ENCODE measurements around the gene SKAP1. TPM values are rescaled to one million over a fixed set of nuclear protein-coding genes. Genes with fewer than 3 reads are reported as not detected.
"Not testable (repeated sequence)": the region's sequence is repeated elsewhere in the genome, so short reads cannot be mapped to it uniquely, and the experiment has no call there.

Gene SKAP1
- total and polyA plus RNA-seq, 9 donors, result 0.30 to 6.0 (median 2.4) TPM; not detected in 1

DNA sequence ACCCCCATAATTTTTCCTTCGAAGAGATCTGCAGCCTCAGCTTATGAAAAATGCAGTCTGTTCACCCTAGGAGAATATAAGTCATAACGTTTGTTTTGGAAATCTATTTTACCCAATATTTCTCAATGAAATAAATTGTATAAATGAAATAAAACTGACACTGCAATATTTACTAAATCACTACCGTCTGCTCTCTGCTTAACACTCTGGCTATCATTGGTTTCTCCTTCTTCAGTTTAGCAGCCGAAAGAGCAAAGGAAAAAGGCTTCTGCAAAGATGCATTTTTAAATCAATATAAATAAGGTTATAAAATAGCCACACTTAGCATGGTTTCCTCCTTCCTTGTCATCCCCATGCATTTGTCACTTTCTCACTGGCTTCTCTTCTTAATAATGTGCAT lies 174.3 kb downstream of the SKAP1 start:
- DNase-seq, result no peak
- 49 to 58% (median 52%) methylated on average over 4 of the region's 4 CpGs for WGBS, 3 donors
- H3K9me3 ChIP-seq, result no peaks in the 10 kb centered on the region
- no peaks in the 10 kb centered on the region for H3K4me1 ChIP-seq (ENCODE audit: insufficient read depth)
- H3K27ac ChIP-seq, result no peak overlapping the region
- TF ChIP-seq EP300 (IDR thresholded peaks at IDR 0.05), result no peak
- H3K4me3 ChIP-seq, result no peak overlapping the region
- no peaks in the 10 kb centered on the region for H3K27me3 ChIP-seq
- intact Hi-C loops (cut with DNase I), result no loop called here
- no peaks in the 10 kb centered on the region for H3K36me3 ChIP-seq

DNA sequence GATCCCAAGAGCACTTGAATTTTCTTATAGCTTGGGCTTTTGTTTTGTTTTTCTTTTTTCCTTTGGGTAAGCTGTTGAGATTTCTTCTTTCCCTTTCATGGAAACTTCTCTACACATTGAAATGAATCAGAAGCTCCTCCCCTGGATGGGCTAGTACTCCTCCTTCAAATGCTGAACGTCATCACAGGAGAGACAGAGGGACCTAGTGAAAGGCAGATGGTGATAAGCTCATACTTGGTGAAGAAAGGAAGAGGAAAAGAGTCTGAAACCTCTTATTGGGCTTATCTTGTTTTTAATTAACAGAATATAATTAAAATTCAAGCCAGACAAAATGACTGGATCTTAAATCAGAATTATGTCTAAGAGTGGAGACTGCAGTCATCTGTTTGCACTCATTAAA lies 175.1 kb downstream of the SKAP1 start:
- H3K27me3 ChIP-seq, result no peaks in the 10 kb centered on the region
- no peaks in the 10 kb centered on the region for H3K9me3 ChIP-seq
- DNase-seq, result no peak
- H3K4me1 ChIP-seq (ENCODE audit: insufficient read depth), result no peaks in the 10 kb centered on the region
- no peak overlapping the region for H3K27ac ChIP-seq
- H3K36me3 ChIP-seq, result no peaks in the 10 kb centered on the region
- no peak overlapping the region for H3K4me3 ChIP-seq
- WGBS, 3 donors, result 4 to 11% (median 6%) methylated on average over 1 of the region's 1 CpG
- intact Hi-C loops (cut with DNase I), result no loop called here
- no peak for TF ChIP-seq EP300 (IDR thresholded peaks at IDR 0.05)
- no peak for TF ChIP-seq POLR2A (IDR thresholded peaks at IDR 0.05)
- TF ChIP-seq, protein P1, sequence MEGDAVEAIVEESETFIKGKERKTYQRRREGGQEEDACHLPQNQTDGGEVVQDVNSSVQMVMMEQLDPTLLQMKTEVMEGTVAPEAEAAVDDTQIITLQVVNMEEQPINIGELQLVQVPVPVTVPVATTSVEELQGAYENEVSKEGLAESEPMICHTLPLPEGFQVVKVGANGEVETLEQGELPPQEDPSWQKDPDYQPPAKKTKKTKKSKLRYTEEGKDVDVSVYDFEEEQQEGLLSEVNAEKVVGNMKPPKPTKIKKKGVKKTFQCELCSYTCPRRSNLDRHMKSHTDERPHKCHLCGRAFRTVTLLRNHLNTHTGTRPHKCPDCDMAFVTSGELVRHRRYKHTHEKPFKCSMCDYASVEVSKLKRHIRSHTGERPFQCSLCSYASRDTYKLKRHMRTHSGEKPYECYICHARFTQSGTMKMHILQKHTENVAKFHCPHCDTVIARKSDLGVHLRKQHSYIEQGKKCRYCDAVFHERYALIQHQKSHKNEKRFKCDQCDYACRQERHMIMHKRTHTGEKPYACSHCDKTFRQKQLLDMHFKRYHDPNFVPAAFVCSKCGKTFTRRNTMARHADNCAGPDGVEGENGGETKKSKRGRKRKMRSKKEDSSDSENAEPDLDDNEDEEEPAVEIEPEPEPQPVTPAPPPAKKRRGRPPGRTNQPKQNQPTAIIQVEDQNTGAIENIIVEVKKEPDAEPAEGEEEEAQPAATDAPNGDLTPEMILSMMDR (IDR thresholded peaks at IDR 0.05), result no peak

DNA sequence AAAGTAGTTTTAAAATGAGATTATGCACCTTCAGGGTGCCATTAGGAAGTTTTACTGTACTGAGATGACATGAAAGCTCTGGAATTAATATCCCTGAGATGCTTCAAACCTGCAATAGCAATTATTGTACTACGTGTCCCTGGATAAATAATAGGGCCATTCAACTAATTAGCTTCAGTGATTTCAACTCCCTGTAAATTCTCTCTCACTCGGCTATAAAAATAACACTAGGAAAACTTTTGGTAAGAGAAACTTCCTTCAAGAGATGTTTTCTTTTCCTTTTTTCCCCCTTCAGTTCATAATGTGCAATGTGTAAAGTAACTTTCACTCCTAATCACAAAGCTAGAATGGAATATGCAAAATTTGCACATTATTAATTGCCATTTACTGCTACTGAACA lies 176.0 kb downstream of the SKAP1 start:
- H3K4me3 ChIP-seq, result no peak overlapping the region
- H3K9me3 ChIP-seq, result no peaks in the 10 kb centered on the region
- H3K27ac ChIP-seq, result no peak overlapping the region
- H3K36me3 ChIP-seq, result no peaks in the 10 kb centered on the region
- intact Hi-C loops (cut with DNase I), result no loop called here
- no peak for TF ChIP-seq POLR2A (IDR thresholded peaks at IDR 0.05)
- TF ChIP-seq, protein P1 (IDR thresholded peaks at IDR 0.05), result no peak
- TF ChIP-seq EP300 (IDR thresholded peaks at IDR 0.05), result no peak
- 20 to 39% (median 22%) methylated on average over 2 of the region's 2 CpGs for WGBS, 3 donors
- H3K27me3 ChIP-seq, result no peaks in the 10 kb centered on the region
- H3K4me1 ChIP-seq (ENCODE audit: insufficient read depth), result no peaks in the 10 kb centered on the region
- DNase-seq, result no peak

DNA sequence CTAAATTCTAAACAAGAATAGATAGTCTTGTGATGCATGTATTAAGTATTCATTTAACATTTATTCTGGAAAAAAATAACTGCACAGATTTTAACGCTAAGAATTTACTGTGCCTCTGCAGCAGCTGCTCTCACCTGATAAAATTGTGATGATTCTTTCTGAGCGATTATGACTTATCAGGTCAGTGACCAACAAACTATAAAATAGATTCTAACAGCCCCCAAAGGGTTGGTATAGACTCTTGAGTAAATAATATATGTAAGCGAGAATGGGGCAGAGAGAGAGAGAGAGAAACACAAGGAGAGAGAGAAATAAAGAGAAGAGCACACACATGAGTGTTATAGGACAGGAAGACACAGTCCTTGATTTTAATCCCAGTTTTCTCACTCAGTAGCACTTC lies 178.1 kb downstream of the SKAP1 start:
- Histone ChIP-seq H3K36me3 (no peaks in the 10 kb centered on the region), H3K27ac (no peak overlapping the region), H3K4me3 (no peak overlapping the region), H3K4me1 (ENCODE audit: insufficient read depth) (no peaks in the 10 kb centered on the region), H3K9me3 (no peaks in the 10 kb centered on the region), H3K27me3 (no peaks in the 10 kb centered on the region)
- intact Hi-C loops (cut with DNase I), result no loop called here
- 44 to 61% (median 52%) methylated on average over 3 of the region's 3 CpGs for WGBS, 3 donors
- TF ChIP-seq EP300 (IDR thresholded peaks at IDR 0.05) (no peak), POLR2A (IDR thresholded peaks at IDR 0.05) (no peak)
- TF ChIP-seq, protein P1 (IDR thresholded peaks at IDR 0.05), result no peak
- DNase-seq, result no peak

DNA sequence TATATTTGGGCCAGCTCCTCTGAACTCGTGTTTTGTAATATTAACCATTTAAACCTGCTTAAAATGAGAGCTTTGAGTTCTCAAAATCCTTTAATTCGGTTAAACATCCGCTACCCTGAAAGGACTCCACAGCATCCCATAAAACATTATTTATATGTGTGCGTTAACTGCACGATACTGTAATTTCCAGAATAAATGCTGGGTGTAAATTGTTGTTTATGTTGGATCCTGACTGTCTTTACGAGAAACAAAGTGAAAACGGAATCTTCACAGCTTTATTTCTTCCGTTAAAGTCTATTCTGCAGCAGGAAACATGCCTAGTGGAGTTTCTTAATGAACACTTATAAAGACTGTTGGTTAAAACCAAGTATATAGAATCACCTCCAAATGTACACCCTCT lies 179.1 kb downstream of the SKAP1 start:
- Histone ChIP-seq H3K9me3 (no peaks in the 10 kb centered on the region), H3K36me3 (no peaks in the 10 kb centered on the region), H3K27me3 (no peaks in the 10 kb centered on the region), H3K4me1 (ENCODE audit: insufficient read depth) (no peaks in the 10 kb centered on the region), H3K4me3 (no peak overlapping the region), H3K27ac (no peak overlapping the region)
- DNase-seq, result no peak
- 49 to 54% (median 51%) methylated on average over 8 of the region's 8 CpGs for WGBS, 3 donors
- no peak for TF ChIP-seq EP300 (IDR thresholded peaks at IDR 0.05)
- no peak for TF ChIP-seq POLR2A (IDR thresholded peaks at IDR 0.05)
- TF ChIP-seq, protein P1 (IDR thresholded peaks at IDR 0.05), result no peak
- intact Hi-C loops (cut with DNase I), result no loop called here

DNA sequence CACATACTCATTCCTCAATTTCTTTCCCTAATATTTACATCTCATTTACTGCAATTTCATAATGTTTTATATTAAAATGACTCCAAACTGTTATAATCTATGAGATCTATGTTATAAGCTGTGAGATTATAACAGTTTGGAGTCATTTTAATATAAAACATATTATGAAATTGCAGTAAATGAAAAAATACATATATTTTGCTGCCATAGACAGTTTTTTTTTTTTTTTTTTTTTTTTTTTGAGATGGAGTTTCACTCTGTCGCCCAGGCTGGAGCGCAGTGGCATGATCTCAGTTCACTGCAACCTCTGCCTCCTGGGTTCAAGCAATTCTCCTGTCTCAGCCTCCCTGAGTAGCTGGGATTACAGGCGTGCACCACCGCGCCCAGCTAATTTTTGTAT lies 180.0 kb downstream of the SKAP1 start:
- H3K36me3 ChIP-seq; H3K27ac ChIP-seq; intact Hi-C loops (cut with DNase I); H3K4me1 ChIP-seq (ENCODE audit: insufficient read depth); DNase-seq; H3K9me3 ChIP-seq; H3K4me3 ChIP-seq; H3K27me3 ChIP-seq: not testable (repeated sequence)
- WGBS, 3 donors, result 90 to 95% (median 95%) methylated on average over 5 of the region's 5 CpGs

Data from ovary (tissue), 9 donors.